Transverse colon (tissue), 4 donors: Measurements from ENCODE around the gene STRA6. TPM values are rescaled to one million over a fixed set of nuclear protein-coding genes. Genes with fewer than 3 reads are reported as not detected.

ENCODE experiments used
- DNase-seq: peaks from one replicate; pipeline ENCODE4 v3.0.0-alpha.2; 2019
- H3K27ac ChIP-seq, 4 donors: fragments of 200-600 bp; sonication (generic); 2 replicates each; pipeline ENCODE4 v1.5.1; 2016 to 2018; ENCODE audit warnings: inconsistent platforms in 4 of 4
- H3K27me3 ChIP-seq: fragments of 200-600 bp; sonication (generic); 2 replicates; pipeline ENCODE4 v1.5.1; 2017; ENCODE audit warnings: inconsistent platforms
- H3K36me3 ChIP-seq, 4 donors: fragments of 200-600 bp; sonication (generic); 2 replicates each; pipeline ENCODE4 v1.5.1; 2017 to 2019; ENCODE audit warnings: inconsistent platforms in 4 of 4
- H3K4me1 ChIP-seq, 4 donors: fragments of 200-600 bp; sonication (generic); 2 replicates each; pipeline ENCODE4 v1.5.1; 2017 to 2020; ENCODE audit warnings: inconsistent platforms in 4 of 4
- H3K4me3 ChIP-seq, 4 donors: fragments of 200-600 bp; sonication (generic); 1 replicate in 1 of 4; 2 replicates in 3 of 4; pipeline versions ENCODE4 v1.5.1 to v1.6.1; 2017 to 2019; ENCODE audit warnings: inconsistent platforms in 4 of 4
- H3K9me3 ChIP-seq, 2 donors: fragments of 200-600 bp; sonication (generic); 2 replicates each; pipeline ENCODE4 v1.5.1; 2017 to 2019; ENCODE audit warnings: inconsistent platforms in 2 of 2
- CTCF ChIP-seq, 5 experiments: fragments of 200-600 bp in 3 of 5; fragments of 450-650 bp in 2 of 5; sonication (generic) in 3 of 5; IDR thresholded peaks; 1 replicate in 2 of 5; 2 replicates in 3 of 5; pipeline ENCODE4 v1.5.1; 2016 to 2017; ENCODE audit warnings: antibody characterized with exemption in 5 of 5, inconsistent platforms in 3 of 5, mild to moderate bottlenecking in 2 of 5, moderate library complexity in 1 of 5
- EP300 ChIP-seq: sonication (generic); formaldehyde crosslinking; IDR thresholded peaks from one replicate; pipeline ENCODE4 v1.6.1; 2017; ENCODE audit warnings: antibody characterized with exemption, low read depth
- POLR2A ChIP-seq: fragments of 450-650 bp; IDR thresholded peaks from one replicate; pipeline ENCODE4 v1.6.1; 2016; ENCODE audit warnings: antibody characterized with exemption, mild to moderate bottlenecking, moderate library complexity
- POLR2AphosphoS5 ChIP-seq, 3 donors: sonication (generic); formaldehyde crosslinking; IDR thresholded peaks; one replicate each; pipeline ENCODE4 v1.6.1; 2016; ENCODE audit warnings: antibody characterized with exemption in 3 of 3
- WGBS, 2 donors: methylation state at CpG; one replicate each; pipeline ENCODE4 v1.1.5; 2018; ENCODE audit warnings: low coverage in 1 of 2; 5-methylcytosine and 5-hydroxymethylcytosine counted together
- in situ Hi-C, 4 donors: fragments of 200-750 bp; cut with MboI; loops; one replicate each; pipeline versions ENCODE4 v1.15.0 to v1.15.1; 2017; ENCODE audit warnings: low sequenced_read_pairs in 3 of 4, low pct_ligation_motif_present in 1 of 4, low pct_unique_long_range_greater_than_20kb in 1 of 4
- intact Hi-C: fragments of 100-400 bp; cut with DNase I; formaldehyde crosslinking; loops from one replicate; pipeline ENCODE4 v1.15.1; 2023; ENCODE audit warnings: low total_unique reads
- total RNA-seq, 4 donors: library from RNA; depleted of rRNA; stranded (reverse); fragments of >200 nt; gene quantifications; one replicate each; pipeline ENCODE4 v1.1.0, GENCODE V29; 2016

Gene STRA6
- total RNA-seq, 4 donors from 2014 or later, result not detected

- peaks cover 11% of the 10 kb centered on the region for H3K27me3 ChIP-seq
- H3K4me3 ChIP-seq, result no peak overlapping the region
- no peak for DNase-seq
- no peak overlapping the region for H3K27ac ChIP-seq
- intact Hi-C loops (no loop called here), in situ Hi-C loops (no loop called here)
- WGBS, 2 donors, result 69% methylated on average over 4 of the region's 4 CpGs; no CpG with 5 or more reads in 1 of the 2 donors
- H3K36me3 ChIP-seq, result no peaks in the 10 kb centered on the region
- TF ChIP-seq POLR2A (no peak), POLR2AphosphoS5 (IDR thresholded peaks at IDR 0.05) (no peak), EP300 (no peak), CTCF (IDR thresholded peaks at IDR 0.05) (no peak)
- H3K4me1 ChIP-seq, result peaks cover 6 to 28% (median 16%) of the 10 kb centered on the region in 4 donors
- H3K9me3 ChIP-seq, result no peaks in the 10 kb centered on the region
These were observed 38.5 kb upstream of the STRA6 start for GRCh38 chr15:74240897-74241614.

- in situ Hi-C loops, result no loop called here
- Histone ChIP-seq H3K4me1 (peaks cover 6 to 23% (median 15%) of the 10 kb centered on the region in 4 donors), H3K4me3 (no peak overlapping the region), H3K27ac (peak overlapping the region in 3 of 4 donors; percentile 28 to 56 (median 49)), H3K27me3 (peaks cover under 1% of the 10 kb centered on the region), H3K36me3 (no peaks in the 10 kb centered on the region), H3K9me3 (no peaks in the 10 kb centered on the region)
- peak; percentile 88 for DNase-seq
- WGBS, 2 donors, result 9% methylated on average over 5 of the region's 5 CpGs; no CpG with 5 or more reads in 1 of the 2 donors
- intact Hi-C loops, result no loop called here
- TF ChIP-seq EP300 (no peak), CTCF (IDR thresholded peaks at IDR 0.05) (peak; percentile 42 to 69 (median 54)), POLR2AphosphoS5 (IDR thresholded peaks at IDR 0.05) (peak; percentile 27 to 84 (median 78)), POLR2A (no peak)
These were observed 37.5 kb upstream of the STRA6 start for GRCh38 chr15:74240002-74240568.

GRCh38 chr15:74239051-74239705, 36.6 kb upstream of the STRA6 start:
- Histone ChIP-seq H3K36me3 (no peaks in the 10 kb centered on the region), H3K27me3 (no peaks in the 10 kb centered on the region), H3K4me3 (no peak overlapping the region), H3K9me3 (no peaks in the 10 kb centered on the region), H3K4me1 (peaks cover 6 to 23% (median 15%) of the 10 kb centered on the region in 4 donors), H3K27ac (peak overlapping the region in 1 of 4 donors; percentile 56)
- 77% methylated on average over 5 of the region's 6 CpGs; no CpG with 5 or more reads in 1 of the 2 donors for WGBS, 2 donors
- intact Hi-C loops, result loop anchor here (10.0 kb wide), 1 partner anchor 84 kb away; no protein-coding TSS in a partner anchor
- DNase-seq, result no peak
- TF ChIP-seq CTCF (IDR thresholded peaks at IDR 0.05), result no peak
- no peak for TF ChIP-seq POLR2A
- TF ChIP-seq EP300, result no peak
- no peak for TF ChIP-seq POLR2AphosphoS5 (IDR thresholded peaks at IDR 0.05)
- in situ Hi-C loops, result no loop called here

- peak; percentile 87 for DNase-seq
- Histone ChIP-seq H3K4me1 (peaks cover 0 to 22% (median 12%) of the 10 kb centered on the region in 4 donors), H3K36me3 (no peaks in the 10 kb centered on the region), H3K4me3 (no peak within 1 kb of the TSS), H3K27ac (peak within 1 kb of the TSS; percentile 21 to 65 (median 45)), H3K27me3 (no peaks in the 10 kb centered on the region), H3K9me3 (no peaks in the 10 kb centered on the region)
- 42% methylated on average over 5 of the region's 6 CpGs; no CpG with 5 or more reads in 1 of the 2 donors for WGBS, 2 donors
- in situ Hi-C loops, result no loop called here
- intact Hi-C loops, result loop anchor here (10.0 kb wide), 1 partner anchor 81 kb away; no protein-coding TSS in a partner anchor
- TF ChIP-seq EP300 (no peak), CTCF (IDR thresholded peaks at IDR 0.05) (no peak), POLR2AphosphoS5 (IDR thresholded peaks at IDR 0.05) (peak in 2 of 3 donors; percentile 38 to 55), POLR2A (no peak)
These were observed 33.4 kb upstream of the STRA6 start, which contains the start of gene CCDC33 for GRCh38 chr15:74235962-74236361. Gene CCDC33, plus strand, starts transcription at chr15:74236326. Its CDS starts 394 bp downstream, at chr15:74236720.
